Suppressor macrophage (primary cell): ENCODE measurements around the gene GK.
"Not testable (repeated sequence)": the region's sequence is repeated elsewhere in the genome, so short reads cannot be mapped to it uniquely, and the experiment has no call there.

ENCODE experiments used
- DNase-seq, 4 experiments: peaks; one replicate each; pipeline ENCODE4 v3.0.0-alpha.2; 2020 to 2022

GK gene

DNA sequence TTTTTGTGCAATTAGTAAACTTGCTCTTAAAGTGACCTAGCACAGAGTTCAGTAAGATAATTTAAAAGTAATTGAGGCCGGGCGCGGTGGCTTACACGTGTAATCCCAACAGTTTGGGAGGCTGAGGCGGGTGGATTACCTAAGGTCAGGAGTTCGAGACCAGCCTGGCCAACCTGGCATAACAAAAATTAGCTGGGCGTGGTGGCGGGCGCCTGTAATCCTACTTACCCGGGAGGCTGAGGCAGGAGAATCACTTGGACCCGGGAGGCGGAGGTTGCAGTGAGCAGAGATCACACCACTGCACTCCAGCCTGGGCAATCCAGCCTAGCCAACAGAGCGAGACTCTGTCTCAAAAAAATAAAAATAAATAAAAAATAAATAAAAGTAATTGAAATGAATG, 1.2 kb downstream of the GK start:
- not testable (repeated sequence) for DNase-seq

DNA sequence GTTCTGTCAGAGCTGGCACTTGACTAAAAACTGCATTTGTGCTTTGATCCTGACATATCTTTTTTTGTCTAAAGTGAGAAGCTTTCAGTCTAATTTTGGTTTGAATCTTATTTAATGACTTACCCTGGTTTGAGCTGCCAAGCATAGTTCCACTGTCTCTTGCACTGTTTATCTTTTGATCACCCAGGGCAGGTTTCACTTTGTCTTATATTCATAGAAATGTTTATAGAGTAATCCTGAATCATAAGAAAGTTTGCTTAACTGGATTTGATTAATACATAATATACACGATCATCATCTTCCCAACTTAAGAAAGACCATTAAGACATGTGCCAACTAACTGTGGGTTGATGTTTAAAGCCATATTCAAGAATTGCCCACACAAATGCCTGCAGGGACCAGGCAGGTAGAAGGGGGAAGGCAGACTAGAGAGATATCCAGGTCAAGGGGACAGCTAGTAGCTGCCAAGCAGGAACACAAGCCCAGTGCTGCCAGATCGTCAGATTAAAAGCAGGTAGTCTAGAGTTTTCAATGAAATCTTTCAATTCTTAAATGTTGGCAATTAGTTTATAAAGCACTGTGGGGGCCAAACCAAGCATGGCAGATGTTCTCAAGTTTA, 1.9 kb downstream of the GK start:
- DNase-seq, result peak in 1 of 4 experiments; percentile 5

DNA sequence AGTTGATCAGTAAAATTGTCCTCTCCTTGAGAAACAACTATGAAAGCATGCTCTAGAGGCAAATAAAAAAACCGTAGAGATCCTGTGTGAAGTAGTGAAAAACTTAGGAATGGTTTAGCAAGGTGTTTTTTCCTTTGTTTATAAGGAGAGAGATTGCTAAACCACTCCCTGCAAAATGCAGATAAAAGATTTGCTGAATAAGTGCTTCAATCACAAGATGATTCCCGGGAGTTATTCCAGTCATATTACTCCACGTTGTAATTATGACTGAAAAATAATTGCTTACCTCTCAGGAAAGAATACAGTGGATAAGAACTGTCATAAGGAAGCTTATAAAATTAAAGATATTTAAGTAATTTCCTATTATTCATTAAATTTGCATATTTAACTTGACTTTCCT, 2.8 kb downstream of the GK start:
- DNase-seq, result no peak

DNA sequence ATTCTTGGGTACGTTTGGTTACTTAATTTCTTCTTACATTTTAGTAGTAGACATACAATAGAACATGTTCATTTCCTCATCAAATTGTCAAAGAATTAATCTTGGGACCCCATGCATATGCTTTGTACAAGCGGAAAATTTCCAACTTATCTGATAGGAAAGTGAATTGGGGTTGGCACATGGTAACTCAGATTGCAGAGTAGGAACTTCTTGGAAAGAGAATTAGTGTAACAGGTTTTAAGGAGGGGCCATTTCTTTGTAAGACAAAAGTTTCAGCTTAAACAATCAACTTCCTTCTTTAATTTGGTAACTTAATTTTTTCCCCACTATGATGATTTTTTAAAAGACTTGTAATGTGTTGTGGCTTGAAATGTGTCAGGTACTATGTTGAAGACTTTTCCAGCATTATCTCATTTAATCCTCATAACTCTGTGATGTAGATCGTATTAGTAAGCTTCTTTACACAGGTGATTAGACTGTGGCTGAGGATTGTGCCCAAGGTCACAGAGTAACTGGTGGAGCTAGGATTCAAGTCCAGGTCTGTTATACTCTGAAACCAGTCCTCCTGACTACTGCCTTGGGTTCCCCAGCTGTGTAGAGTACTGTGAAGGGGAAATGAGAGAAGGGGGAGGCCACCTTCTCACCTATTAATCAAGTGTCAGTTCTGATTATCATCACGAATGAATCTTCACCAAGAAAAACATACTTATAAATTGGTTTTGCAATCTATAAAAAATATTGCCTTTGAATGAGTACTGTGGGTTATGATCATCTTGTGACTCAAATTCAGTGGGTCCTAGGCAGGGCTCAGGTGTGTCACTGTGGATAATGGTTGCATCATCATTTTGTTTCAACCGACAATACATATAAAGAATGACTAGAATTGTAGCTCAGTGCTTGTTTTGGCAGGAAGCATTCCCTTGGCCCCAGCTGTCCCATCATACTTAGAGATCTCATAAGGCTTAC, 4.3 kb downstream of the GK start:
- DNase-seq, result peak in 1 of 4 experiments; percentile 19

DNA sequence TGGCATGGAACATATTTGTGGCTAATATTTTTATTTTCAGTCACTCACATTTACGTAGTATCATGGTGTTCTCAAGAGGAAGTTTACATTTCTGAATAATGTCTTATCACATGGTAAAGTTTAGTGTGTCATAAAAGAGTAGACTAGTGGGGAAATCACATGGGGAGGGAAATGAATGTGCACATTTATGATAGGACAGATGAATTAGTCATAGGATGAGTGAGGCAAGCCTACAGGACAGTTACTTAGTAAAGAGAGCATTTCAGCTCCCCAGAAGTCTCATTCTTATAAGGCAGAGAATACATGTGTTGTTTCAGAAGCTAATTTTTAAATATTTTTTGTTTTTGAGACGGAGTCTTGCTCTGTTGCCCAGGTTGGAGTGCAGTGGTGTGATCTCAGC, 6.2 kb downstream of the GK start:
- peak; percentile 23 to 90 (median 68) for DNase-seq

DNA sequence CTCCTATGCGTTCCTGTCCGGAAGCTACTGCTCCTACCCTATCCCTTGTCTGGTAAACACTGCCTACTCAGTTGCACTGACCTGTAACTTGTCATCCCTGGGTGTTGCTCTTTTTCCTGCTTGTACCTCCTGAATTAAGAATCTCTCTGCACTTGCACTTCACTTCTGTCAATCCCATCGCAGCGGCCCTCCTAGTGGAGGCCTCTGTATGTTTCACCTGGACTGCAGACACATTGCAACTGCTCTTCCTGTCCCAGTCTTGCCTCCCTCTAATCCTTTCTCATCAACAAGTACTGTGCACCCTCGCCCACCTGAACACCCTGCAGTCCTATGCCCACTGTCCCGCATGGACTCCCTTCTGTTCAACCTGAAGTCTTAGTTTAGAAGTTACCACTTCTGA, 8.0 kb downstream of the GK start:
- DNase-seq, result no peak

DNA sequence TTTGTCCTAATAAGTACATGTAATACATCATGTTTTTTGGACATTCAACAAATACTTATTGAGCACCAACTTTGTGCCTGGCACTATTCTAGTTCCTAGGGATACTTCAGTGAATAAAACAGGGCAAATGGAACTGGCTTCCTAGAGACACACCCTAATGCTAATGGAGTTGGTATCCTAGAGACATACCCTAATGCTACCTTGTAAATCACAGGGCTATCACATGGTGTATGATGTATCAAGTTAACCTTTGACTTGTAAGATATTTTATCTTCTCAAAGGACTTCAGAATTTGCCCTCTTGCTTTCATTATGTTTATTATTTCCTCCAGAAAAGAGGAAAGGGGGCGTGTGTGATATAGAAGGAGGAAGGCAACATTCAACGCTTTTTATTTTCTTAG, 10.1 kb downstream of the GK start:
- DNase-seq, result no peak

DNA sequence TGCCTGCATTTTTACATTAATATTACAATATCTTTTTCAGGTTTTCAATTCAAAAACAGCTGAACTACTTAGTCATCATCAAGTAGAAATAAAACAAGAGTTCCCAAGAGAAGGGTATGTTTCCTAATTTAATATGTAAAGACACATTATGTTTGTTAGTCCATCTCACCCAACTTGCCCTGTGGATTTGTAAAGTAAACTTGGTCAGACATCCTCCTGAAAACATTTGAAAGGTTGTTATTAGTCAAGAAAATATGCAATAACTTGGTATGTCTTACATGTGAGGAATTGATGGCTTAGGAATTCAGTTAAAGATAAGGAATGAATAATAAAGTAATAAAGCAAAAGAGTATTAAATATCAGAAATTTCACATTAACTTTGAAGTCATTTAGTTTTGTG, 12.2 kb downstream of the GK start:
- DNase-seq, result no peak

DNA sequence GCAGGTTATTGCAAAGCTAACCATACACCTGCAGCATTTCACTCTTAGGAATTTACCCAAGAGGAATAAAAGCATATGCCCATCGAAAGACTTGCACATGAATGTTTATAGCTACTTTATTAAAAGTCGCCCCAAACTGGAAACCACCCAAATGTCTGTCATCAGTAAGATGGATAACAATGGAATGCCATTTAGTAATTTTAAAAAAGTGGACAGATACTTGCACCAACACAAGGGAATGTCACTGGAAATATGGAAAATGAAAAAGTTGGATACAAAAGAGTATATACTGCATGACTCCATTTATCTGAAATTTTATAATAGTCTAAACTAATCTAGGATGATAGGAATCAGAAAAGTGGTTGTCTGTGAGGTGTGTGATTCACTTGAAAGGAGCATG, 12.9 kb downstream of the GK start:
- DNase-seq, result no peak

DNA sequence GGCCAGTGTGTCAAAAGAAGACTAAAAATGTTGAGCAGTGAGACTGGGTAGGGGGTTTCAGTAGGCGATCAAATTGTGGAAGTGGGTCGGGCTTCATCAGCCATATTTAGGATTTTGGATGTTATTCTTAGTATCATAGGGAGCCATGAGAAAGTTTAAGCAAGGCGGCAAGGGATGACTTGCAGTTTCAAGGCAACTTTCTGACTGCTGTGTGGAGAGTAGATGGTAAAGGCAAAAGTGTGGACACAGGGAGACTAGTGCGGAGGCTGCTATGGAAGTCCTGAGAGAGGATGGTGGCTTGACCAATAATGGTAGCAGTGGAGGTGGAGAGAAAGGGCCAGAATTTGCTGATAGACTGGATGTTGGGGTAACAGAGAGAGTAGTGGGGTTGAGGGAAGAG, 15.4 kb downstream of the GK start:
- no peak for DNase-seq

DNA sequence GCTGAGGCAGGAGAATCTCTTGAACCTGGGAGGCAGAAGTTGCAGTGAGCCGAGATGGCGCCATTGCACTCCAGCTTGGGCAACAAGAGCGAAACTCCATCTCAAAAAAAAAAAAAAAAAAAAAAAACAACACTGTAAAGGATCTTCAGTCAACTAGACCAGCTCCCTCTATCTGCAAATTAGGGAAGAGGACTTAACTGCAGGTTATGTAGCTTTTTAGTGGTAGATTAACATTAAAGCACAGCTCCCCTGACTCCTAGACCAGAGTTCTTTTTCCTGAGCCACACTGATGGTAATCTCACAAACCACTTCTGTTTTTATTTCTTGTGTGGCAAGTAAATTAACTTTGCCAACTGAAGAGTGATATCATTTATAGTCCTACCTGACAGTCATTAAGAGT, 18.0 kb downstream of the GK start:
- peak in 2 of 4 experiments; percentile 17 to 27 for DNase-seq

DNA sequence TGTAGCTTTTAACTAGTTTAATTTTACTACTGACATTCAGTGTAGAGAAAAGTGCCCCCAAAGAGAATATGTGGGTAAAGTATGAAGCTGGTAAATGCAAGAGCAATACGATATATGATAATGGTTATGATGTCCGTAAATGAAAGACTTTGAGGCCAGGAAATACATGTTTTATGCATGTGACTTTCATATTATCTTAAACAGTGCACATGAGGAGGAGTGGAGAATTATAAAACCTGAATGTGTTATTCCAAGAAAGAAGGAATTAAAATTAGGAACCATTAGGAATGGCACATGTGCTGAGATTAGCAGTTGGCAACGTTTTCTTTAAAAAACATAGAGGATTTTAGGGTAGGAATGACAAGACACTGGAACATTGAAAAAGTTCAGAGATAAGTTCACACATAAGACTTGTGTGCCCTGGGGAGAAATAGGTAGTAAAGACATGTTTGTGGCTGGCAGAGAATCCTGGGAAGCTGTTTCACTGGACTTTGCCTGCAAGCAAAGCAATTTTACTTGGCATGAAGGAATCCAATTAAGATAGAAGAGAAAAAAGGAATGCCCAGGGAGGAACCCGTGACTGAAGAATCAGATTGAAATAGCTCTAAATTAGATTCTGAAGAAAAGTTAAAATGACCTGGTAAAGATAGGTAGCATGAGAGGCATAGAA, 20.0 kb downstream of the GK start:
- no peak for DNase-seq

DNA sequence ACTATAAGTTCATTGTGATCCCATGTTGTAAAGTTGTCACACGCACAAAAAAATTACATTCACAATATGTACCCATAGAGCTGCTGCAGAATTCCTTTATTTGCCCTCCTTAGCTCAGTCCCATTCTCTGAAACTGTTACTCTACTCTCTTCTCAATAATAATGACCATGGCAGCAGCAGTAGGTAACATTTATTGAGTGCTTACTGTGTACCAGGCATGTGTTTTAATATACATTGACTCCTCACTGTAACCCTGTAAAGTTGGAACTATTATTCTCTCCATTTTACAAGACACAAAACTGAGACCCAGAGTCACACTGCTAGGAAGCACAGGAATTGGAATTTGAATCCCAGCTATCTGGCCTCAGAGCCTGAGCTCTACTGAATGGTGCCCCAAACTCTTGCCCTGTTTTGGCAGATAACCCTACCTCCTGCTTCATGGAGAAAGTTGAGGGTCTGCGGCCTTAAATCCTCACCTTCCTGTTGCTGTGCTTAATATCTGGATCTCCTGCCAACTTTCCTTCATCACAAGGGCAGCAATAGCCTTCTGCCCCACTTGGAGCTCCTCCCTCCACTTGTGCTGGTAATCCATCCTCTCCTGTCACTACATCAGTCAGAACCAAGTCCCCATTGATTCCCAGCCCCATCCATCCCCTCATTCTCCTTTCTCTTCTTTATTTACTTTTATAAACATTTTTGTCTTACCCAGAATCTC, 20.8 kb downstream of the GK start:
- DNase-seq, result no peak

DNA sequence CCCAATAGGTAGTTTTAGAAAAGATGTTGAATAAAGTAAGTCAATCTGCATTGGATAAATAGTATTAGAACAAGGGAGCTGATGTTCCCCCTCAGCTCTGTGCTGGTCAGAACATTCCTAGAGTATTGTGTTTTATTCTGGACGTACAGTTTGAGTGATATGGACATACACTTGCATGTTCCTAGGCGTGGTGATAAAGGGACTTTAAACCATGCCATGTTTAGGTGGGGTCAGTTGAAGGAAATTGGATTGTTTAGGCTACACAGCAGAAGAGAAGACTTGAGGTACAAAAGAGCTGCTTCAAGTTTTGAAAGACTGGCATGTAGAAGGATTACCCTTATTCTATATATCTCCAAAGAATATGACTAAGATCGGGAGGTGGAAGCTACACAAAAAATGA, 21.6 kb downstream of the GK start:
- DNase-seq, result no peak

DNA sequence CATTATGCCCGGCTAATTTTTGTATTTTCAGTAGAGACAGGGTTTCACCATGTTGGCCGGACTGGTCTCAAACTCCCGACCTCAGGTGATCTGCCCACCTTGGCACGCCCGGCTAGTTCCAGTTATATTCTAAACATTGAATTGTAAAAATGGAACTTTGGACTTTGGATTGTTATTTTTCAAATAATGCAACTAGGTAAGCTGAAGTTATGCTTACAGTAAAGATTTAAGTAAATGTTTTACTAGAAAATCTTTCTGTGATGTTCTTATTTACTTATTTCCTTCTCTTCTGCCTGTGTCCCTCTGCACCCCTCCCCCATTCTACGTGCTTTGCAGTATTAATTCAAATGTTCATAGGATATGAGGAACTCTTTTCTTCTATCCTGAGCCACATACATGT, 26.1 kb downstream of the GK start:
- no peak for DNase-seq

DNA sequence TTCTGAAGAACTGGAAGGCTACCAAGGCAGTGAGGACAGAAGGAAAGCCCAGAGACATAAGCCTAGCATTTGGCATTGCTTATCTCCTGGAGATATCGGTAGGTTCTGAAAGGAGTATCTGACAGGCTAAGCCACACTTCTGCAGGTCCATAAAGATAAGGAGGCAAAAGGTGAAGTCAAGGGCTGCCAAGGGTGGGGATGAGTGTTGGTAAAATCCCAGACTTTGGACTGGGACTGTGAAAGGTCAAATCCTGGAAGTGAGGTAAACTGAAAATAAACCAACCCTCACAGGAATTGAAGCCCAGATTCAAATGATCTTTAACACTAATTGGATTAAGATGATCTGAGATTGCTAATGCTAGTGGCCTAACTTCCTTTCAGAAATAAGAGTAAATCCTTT, 27.4 kb downstream of the GK start:
- DNase-seq, result no peak

DNA sequence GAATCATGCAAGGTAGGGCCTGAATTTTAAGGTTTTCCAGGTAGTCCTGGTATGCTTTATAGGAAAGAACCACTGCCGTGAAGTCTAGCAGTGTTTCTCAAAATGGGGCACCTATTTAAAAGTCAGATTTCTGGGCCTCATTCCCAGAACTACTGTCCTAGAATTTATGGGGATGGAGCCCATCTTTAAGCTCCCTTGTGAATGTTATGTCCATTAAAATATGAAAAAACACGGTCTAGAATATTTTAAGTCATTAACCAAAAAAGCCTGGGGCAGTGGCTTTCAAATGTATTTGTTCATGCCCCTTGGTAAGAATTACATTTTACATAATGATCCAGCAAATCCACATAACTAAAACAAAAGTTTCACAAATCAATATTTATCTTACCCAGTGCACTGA, 35.4 kb downstream of the GK start:
- DNase-seq, result no peak

DNA sequence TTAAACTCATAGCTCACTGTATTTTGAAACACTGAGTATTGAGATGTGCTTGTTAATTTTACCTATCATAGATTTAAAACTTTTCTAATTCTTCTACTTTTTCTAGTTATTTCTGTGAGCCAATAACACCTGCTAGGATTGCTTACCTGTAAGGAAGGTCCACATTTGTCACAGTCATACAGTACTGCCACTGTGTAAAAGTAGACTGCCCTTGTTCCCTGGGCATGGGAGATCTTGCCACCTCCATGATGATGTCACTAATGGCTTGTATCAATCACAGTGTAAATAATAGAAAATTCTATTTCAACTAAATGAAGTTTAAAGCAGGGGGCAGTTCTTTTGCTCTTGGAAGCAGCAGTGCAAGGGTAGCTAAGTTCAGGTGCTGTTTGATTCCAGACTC, 35.9 kb downstream of the GK start:
- DNase-seq, result no peak

DNA sequence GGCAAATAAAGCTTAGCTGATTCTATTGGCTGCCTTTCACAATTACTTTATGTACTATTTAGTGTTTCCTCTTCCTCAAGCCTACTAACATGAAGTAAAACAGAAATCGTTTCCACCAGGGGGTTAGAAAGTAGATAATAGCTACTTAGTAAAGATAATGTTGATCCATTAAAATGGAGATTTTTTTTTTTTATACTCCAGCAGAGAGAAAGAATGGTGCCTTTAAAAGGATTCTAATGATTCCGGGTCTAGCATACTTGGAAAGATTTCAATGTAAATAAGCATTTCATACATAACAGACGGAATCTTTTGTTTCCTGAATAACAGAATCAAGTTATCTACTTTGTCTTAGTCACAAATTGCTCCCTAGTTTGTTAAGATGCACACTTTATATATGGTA, 37.1 kb downstream of the GK start:
- no peak for DNase-seq

DNA sequence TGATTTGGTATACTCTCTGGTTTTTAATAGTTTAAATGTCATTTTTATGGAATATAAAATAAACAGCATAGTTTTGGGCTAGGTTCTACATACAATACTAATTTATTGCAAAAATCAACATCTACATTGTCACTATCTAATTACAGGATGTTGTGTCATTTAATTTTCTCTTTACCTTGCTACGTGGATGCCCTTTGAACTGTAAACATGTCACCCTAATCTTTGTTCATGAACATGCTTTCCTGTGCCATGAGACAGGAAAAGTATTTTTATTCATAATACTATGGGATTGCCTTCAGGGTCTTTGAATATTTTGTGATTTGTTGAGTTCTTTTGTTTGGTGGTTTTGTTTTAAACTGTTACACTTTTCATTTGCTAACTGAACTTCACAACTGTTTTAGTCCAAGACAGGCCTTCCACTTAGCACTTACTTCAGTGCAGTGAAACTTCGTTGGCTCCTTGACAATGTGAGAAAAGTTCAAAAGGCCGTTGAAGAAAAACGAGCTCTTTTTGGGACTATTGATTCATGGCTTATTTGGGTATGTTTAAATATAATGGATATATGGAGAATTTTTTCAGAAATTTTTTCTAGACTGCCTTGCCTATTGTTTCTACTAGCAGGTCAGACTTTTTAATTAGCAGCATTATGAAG, 40.9 kb downstream of the GK start:
- no peak for DNase-seq

DNA sequence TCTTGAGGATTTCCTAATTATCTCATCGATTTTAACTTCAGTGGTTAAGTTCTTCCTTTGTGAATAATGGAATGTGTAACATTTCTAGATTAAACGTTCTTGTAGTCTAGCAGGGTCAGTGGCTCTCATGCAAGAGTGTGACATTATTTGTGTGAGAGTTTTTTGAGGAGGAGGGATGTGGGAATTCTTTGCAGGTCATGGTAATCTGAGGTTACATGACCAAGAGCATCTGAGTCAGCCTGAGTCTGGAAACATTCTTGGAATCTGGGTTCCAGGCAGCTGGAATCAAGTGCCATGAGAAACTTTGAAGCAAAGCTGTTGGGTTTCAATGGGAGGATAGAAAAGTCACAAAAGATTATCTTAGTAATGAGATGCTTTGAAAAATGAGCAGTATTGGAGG, 49.5 kb downstream of the GK start:
- no peak for DNase-seq

DNA sequence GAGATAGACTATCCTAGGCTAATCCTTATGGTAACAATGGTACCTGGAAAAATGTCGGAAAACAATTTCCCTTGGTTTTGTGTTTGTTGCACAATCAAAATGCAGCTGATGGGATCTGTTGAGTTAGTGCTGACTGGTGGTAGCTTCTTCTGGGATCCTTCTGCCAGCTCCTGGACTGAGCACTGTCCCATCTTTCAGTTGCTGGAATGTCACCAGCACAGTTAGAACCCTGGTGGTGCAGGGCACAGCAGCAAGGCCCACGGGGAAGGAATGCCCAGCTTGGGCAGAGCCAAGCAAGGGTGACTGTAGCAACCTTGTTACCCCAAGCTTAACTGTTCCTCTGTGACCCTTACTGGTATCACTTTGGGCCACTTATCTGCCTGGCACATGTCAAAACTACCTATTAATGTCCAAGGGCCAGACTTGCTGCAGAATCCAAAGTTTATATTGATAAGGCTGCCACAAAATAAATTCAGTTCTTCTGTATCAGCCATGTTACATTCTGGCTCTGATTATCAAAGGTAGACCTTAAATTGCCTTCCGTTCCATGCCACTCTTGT, 53.1 kb downstream of the GK start:
- no peak for DNase-seq
